GM23248 (cell line): ENCODE results near the gene R3HDML. TPM values are rescaled to one million over a fixed set of nuclear protein-coding genes. Genes with fewer than 3 reads are reported as not detected.

Experiments used
- DNase-seq: peaks from one replicate; pipeline ENCODE4 v3.0.0-alpha.2; 2015
- H2AFZ ChIP-seq: fragments of 200-600 bp; sonication (generic); 2 replicates; pipeline ENCODE4 v1.6.1; 2016; ENCODE audit warnings: antibody characterized with exemption
- H3F3A ChIP-seq: fragments of 200-600 bp; sonication (generic); 2 replicates; pipeline ENCODE4 v1.6.1; 2016; ENCODE audit warnings: mild to moderate bottlenecking, antibody characterized with exemption, mixed run types; ENCODE audit not compliant: insufficient read depth
- H3K27ac ChIP-seq: fragments of 200-600 bp; sonication (generic); 2 replicates; pipeline ENCODE4 v1.5.1; 2016; ENCODE audit warnings: mild to moderate bottlenecking
- H3K27me3 ChIP-seq: fragments of 200-600 bp; sonication (generic); replicated peaks from 2 replicates; pipeline ENCODE4 v1.6.1; 2016; ENCODE audit warnings: mild to moderate bottlenecking; ENCODE audit not compliant: insufficient read depth
- H3K36me3 ChIP-seq: fragments of 200-600 bp; sonication (generic); 2 replicates; pipeline ENCODE4 v1.6.1; 2016; ENCODE audit warnings: low read depth, mild to moderate bottlenecking
- H3K4me1 ChIP-seq: fragments of 200-600 bp; sonication (generic); 2 replicates; pipeline ENCODE4 v1.6.1; 2016; ENCODE audit warnings: mild to moderate bottlenecking; ENCODE audit not compliant: insufficient read depth
- H3K4me2 ChIP-seq: fragments of 200-600 bp; sonication (generic); one replicate; pipeline ENCODE4 v1.6.1; 2016; ENCODE audit warnings: mild to moderate bottlenecking; ENCODE audit not compliant: unreplicated experiment
- H3K4me3 ChIP-seq: fragments of 200-600 bp; sonication (generic); 2 replicates; pipeline ENCODE4 v1.5.1; 2016; ENCODE audit warnings: mild to moderate bottlenecking
- H3K79me2 ChIP-seq: fragments of 200-600 bp; sonication (generic); 2 replicates; pipeline ENCODE4 v1.6.1; 2016; ENCODE audit warnings: mild to moderate bottlenecking; ENCODE audit not compliant: insufficient read depth
- H3K9ac ChIP-seq: fragments of 200-600 bp; sonication (generic); 2 replicates; pipeline ENCODE4 v1.6.1; 2016; ENCODE audit warnings: mild to moderate bottlenecking
- H3K9me2 ChIP-seq: fragments of 200-600 bp; sonication (generic); 2 replicates; pipeline ENCODE4 v1.6.1; 2016; ENCODE audit warnings: mixed run types, mild to moderate bottlenecking, moderate library complexity; ENCODE audit not compliant: insufficient read depth
- H3K9me3 ChIP-seq: fragments of 200-600 bp; sonication (generic); one replicate; pipeline ENCODE4 v1.6.1; 2017; ENCODE audit warnings: low read depth
- H4K20me1 ChIP-seq: fragments of 200-600 bp; sonication (generic); 2 replicates; pipeline ENCODE4 v1.6.0; 2016; ENCODE audit not compliant: insufficient read depth
- EZH2 ChIP-seq: fragments of 200-600 bp; sonication (generic); IDR thresholded peaks from 2 replicates; pipeline ENCODE4 v1.6.1; 2018; ENCODE audit warnings: antibody characterized with exemption, mild to moderate bottlenecking; ENCODE audit not compliant: insufficient read depth, poor library complexity, severe bottlenecking
- EZH2phosphoT487 ChIP-seq: fragments of 200-600 bp; sonication (generic); IDR thresholded peaks from 2 replicates; pipeline ENCODE4 v1.6.1; 2018; ENCODE audit warnings: antibody characterized with exemption, moderate library complexity, mild to moderate bottlenecking, low read depth; ENCODE audit not compliant: insufficient read depth
- WGBS, 2 experiments: methylation state at CpG; one replicate each; pipeline ENCODE4 v1.1.6; 2015 to 2017; ENCODE audit warnings: low lambda C conversion rate in 2 of 2, low coverage in 1 of 2; ENCODE audit errors: missing lambda C conversion rate in 2 of 2; 5-methylcytosine and 5-hydroxymethylcytosine counted together
- in situ Hi-C: fragments of 300-500 bp; cut with MboI; formaldehyde crosslinking; loops from 2 replicates; pipeline ENCODE4 v1.15.0; 2020
- polyA plus RNA-seq: library from polyadenylated mRNA; unstranded; fragments of >200 nt; fragmentation: Nextera tagmentation; extraction: Ambion mirVana; gene quantifications from 2 replicates; pipeline ENCODE4 v1.2.1, GENCODE V29; 2016
- small RNA-seq: library from RNA; depleted of rRNA; stranded (forward); fragments of <200 nt; gene quantifications from one replicate; pipeline ENCODE3, GENCODE V24; 2014; ENCODE audit warnings: low read depth, low replicate concordance
- total RNA-seq: library from RNA; depleted of rRNA; stranded (reverse); fragments of >200 nt; shearing (Covaris generic); gene quantifications from 2 replicates; pipeline ENCODE4 v1.2.3, GENCODE V29; 2014; rRNA removed

Gene R3HDML
- total and polyA plus RNA-seq, 2 experiments from 2014 or later = not detected

- no peak overlapping the region for H3K4me3 ChIP-seq
- no peaks in the 10 kb centered on the region for H3K36me3 ChIP-seq
- H3K4me1 ChIP-seq = peaks cover 8% of the 10 kb centered on the region; the same call in 1 of the 2 replicates
Measured at GRCh38 chr20:44398335-44398734, 61.5 kb downstream of the R3HDML start.

GRCh38 chr20:44399446-44399845 is 62.6 kb downstream of the R3HDML start:
- H3K4me1 ChIP-seq = peaks cover 8% of the 10 kb centered on the region; the same call in 1 of the 2 replicates
- TF ChIP-seq EZH2 (no peak), EZH2phosphoT487 (no peak)
- H3K9me3 ChIP-seq = no peaks in the 10 kb centered on the region
- H2AFZ ChIP-seq = no peak overlapping the region
- WGBS, 2 experiments = 79 to 88% methylated on average over 3 of the region's 3 CpGs
- H3K9me2 ChIP-seq = no peaks in the 10 kb centered on the region
- in situ Hi-C loops = loop anchor here (10.0 kb wide), 1 partner anchor 205 kb away; no protein-coding TSS in a partner anchor
- peaks cover 15% of the 10 kb centered on the region for H3K27me3 ChIP-seq
- no peak for DNase-seq
- no peaks in the 10 kb centered on the region for H3K36me3 ChIP-seq
- no peaks in the 10 kb centered on the region for H3K79me2 ChIP-seq
- no peak overlapping the region for H3K9ac ChIP-seq
- no peak overlapping the region for H3K27ac ChIP-seq
- peaks cover 10% of the 10 kb centered on the region for H3F3A ChIP-seq
- no peak overlapping the region for H3K4me3 ChIP-seq
- H3K4me2 ChIP-seq = no peak overlapping the region
- no peaks in the 10 kb centered on the region for H4K20me1 ChIP-seq

More at GRCh38 chr20:44398335-44398734, 61.5 kb downstream of the R3HDML start:
- peak; percentile 91 for DNase-seq
- in situ Hi-C loops = loop anchor here (10.0 kb wide), 1 partner anchor 206 kb away; no protein-coding TSS in a partner anchor
- 3 to 7% methylated on average over 2 of the region's 2 CpGs for WGBS, 2 experiments
- no peak overlapping the region for H3K4me2 ChIP-seq
- H3K27me3 ChIP-seq = peaks cover 8% of the 10 kb centered on the region
- H4K20me1 ChIP-seq = no peaks in the 10 kb centered on the region
- TF ChIP-seq EZH2phosphoT487 (no peak), EZH2 (no peak)
- no peaks in the 10 kb centered on the region for H3K9me2 ChIP-seq
- H3K9me3 ChIP-seq = no peaks in the 10 kb centered on the region
- no peak overlapping the region for H3K9ac ChIP-seq
- H2AFZ ChIP-seq = no peak overlapping the region
- H3F3A ChIP-seq = peaks cover 10% of the 10 kb centered on the region
- H3K27ac ChIP-seq = no peak overlapping the region
- H3K79me2 ChIP-seq = no peaks in the 10 kb centered on the region

DNA sequence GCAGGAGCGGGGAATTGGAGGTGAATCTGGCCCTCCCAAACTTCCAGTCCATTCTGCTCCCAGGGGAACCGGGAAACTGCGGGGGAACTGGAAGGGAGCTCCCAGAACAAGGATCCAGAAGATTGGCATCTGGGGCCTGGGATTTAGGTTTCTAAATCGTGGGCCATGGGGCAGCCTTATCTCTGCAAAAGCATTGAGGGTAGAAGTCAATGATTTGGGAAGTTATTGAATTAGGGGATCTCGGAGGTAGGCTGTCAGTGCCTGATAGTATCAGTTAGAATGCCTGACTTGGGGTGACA is 63.8 kb downstream of the R3HDML start:
- no peaks in the 10 kb centered on the region for H3K9me3 ChIP-seq
- no peaks in the 10 kb centered on the region for H3K9me2 ChIP-seq
- TF ChIP-seq EZH2 = no peak
- no peak for TF ChIP-seq EZH2phosphoT487
- WGBS, 2 experiments = 88 to 95% methylated on average over 5 of the region's 5 CpGs
- H4K20me1 ChIP-seq = no peaks in the 10 kb centered on the region
- H3K9ac ChIP-seq = no peak overlapping the region
- no peak for DNase-seq
- H3K27me3 ChIP-seq = peaks cover 8% of the 10 kb centered on the region
- H3K36me3 ChIP-seq = no peaks in the 10 kb centered on the region
- H3F3A ChIP-seq = peaks cover 10% of the 10 kb centered on the region
- H2AFZ ChIP-seq = no peak overlapping the region
- no peaks in the 10 kb centered on the region for H3K79me2 ChIP-seq
- H3K4me3 ChIP-seq = no peak overlapping the region
- H3K4me1 ChIP-seq = peaks cover 8% of the 10 kb centered on the region; the same call in 1 of the 2 replicates
- no peak overlapping the region for H3K27ac ChIP-seq
- in situ Hi-C loops = no loop called here
- H3K4me2 ChIP-seq = no peak overlapping the region

Small RNAs within 50 kb of the gene (small RNA-seq; reads per million reads assigned to genes)
- gene RF00019 = not detected

Other genes starting within 250 kb of the R3HDML start
- 7.8 and 9.7 TPM in 2 replicates for gene JPH2, start 149.9 kb upstream of the R3HDML start, total RNA-seq
- 1.6 and 1.8 TPM in 2 replicates for gene JPH2, start 149.9 kb upstream of the R3HDML start, polyA plus RNA-seq
- gene OSER1, start 126.3 kb upstream of the R3HDML start, total RNA-seq = 29.5 and 36.2 TPM in 2 replicates
- 43.8 and 45.1 TPM in 2 replicates for gene OSER1, start 126.3 kb upstream of the R3HDML start, polyA plus RNA-seq
- gene GDAP1L1, start 89.7 kb upstream of the R3HDML start, total RNA-seq = not detected in 2 replicates
- not detected in 2 replicates for gene GDAP1L1, start 89.7 kb upstream of the R3HDML start, polyA plus RNA-seq
- gene FITM2, start 25.8 kb upstream of the R3HDML start, total RNA-seq = 8.9 and 9.9 TPM in 2 replicates
- 6.5 and 7.1 TPM in 2 replicates for gene FITM2, start 25.8 kb upstream of the R3HDML start, polyA plus RNA-seq
- not detected in 2 replicates for gene HNF4A, start 18.7 kb downstream of the R3HDML start, total RNA-seq
- not detected in 2 replicates for gene HNF4A, start 18.7 kb downstream of the R3HDML start, polyA plus RNA-seq
- gene TTPAL, start 138.8 kb downstream of the R3HDML start, total RNA-seq = 9.2 and 11.8 TPM in 2 replicates
- gene TTPAL, start 138.8 kb downstream of the R3HDML start, polyA plus RNA-seq = 19.6 and 21.4 TPM in 2 replicates
- gene SERINC3, start 185.0 kb downstream of the R3HDML start, total RNA-seq = 105 and 141 TPM in 2 replicates
- gene SERINC3, start 185.0 kb downstream of the R3HDML start, polyA plus RNA-seq = 194 and 202 TPM in 2 replicates
- gene PKIG, start 245.5 kb downstream of the R3HDML start, total RNA-seq = 56.1 and 83.7 TPM in 2 replicates
- 44.0 and 46.0 TPM in 2 replicates for gene PKIG, start 245.5 kb downstream of the R3HDML start, polyA plus RNA-seq